ENCODE data around the gene LRRC47.

The LRRC47 gene

DNA sequence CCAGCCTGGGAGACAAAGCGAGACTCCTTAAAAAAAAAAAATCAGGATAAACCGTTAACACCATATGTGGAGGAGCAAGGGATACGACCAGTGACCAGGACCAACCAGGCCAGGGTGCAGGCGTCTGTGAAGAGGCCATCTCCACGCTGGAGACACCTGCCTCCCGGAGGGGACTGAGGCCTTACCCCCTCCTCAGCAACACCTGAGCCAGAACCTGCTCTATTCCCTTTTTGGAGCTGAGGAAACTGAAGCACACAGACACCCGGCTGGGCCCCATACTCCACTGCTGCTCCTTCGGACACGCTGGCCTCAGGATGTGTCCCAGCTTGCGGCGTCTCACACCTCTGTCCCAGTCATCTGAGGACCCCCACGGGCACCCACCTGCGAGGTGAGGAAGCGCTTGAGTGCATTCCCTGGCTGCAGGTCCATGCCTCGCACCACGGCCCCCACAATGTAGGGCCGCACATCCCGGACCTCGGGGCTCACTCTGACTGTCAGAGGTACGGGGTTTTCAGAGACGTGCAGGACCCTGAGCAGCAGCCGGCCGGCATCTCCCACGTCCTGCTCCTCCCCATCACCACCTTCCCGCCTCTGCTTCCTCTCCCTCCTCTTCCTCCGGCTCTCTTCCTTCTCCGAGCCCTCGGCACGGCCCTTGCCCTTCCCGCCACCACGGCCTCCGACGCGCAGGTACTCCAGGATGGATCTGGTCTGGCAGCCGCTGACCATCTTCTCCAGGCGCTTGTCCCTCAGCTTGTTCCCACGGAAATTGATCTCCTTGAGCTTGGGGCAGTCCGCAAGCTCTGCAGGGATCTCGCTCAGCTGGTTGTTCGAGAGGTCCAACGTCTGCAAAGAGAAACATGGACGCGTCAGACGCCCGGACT, 9.6 kb downstream of the LRRC47 start:
- H3K4me1 ChIP-seq (ENCODE audit: low read length): peaks cover 7% of the 10 kb centered on the region
- H3K79me2 ChIP-seq (ENCODE audit: low read length): peaks cover 20% of the 10 kb centered on the region; the same call in 1 of the 2 replicates
- H3K27ac ChIP-seq (ENCODE audit: low read length): no peak overlapping the region
- H2AFZ ChIP-seq (ENCODE audit: low read depth, low read length): no peak overlapping the region
- peaks cover 20% of the 10 kb centered on the region for H3K36me3 ChIP-seq (replicated peaks; ENCODE audit: low read depth, low read length)
- H4K20me1 ChIP-seq (ENCODE audit: insufficient read depth, low read length): peaks cover 13% of the 10 kb centered on the region; the same call in 1 of the 2 replicates
- H3K4me3 ChIP-seq (ENCODE audit: low read length): no peak overlapping the region
- H3K27me3 ChIP-seq (ENCODE audit: low read depth, low read length): no peaks in the 10 kb centered on the region
- no peak for TF ChIP-seq EZH2phosphoT487 (IDR thresholded peaks at IDR 0.05; ENCODE audit: low read depth)
- TF ChIP-seq, protein P1, sequence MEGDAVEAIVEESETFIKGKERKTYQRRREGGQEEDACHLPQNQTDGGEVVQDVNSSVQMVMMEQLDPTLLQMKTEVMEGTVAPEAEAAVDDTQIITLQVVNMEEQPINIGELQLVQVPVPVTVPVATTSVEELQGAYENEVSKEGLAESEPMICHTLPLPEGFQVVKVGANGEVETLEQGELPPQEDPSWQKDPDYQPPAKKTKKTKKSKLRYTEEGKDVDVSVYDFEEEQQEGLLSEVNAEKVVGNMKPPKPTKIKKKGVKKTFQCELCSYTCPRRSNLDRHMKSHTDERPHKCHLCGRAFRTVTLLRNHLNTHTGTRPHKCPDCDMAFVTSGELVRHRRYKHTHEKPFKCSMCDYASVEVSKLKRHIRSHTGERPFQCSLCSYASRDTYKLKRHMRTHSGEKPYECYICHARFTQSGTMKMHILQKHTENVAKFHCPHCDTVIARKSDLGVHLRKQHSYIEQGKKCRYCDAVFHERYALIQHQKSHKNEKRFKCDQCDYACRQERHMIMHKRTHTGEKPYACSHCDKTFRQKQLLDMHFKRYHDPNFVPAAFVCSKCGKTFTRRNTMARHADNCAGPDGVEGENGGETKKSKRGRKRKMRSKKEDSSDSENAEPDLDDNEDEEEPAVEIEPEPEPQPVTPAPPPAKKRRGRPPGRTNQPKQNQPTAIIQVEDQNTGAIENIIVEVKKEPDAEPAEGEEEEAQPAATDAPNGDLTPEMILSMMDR (IDR thresholded peaks at IDR 0.05; ENCODE audit: low read depth, low read length): no peak
- H3K4me2 ChIP-seq (ENCODE audit: low read length): no peak overlapping the region
- H3K9me3 ChIP-seq (ENCODE audit: insufficient read depth, low read length): no peaks in the 10 kb centered on the region
- H3K9ac ChIP-seq (ENCODE audit: low read length): no peak overlapping the region

DNA sequence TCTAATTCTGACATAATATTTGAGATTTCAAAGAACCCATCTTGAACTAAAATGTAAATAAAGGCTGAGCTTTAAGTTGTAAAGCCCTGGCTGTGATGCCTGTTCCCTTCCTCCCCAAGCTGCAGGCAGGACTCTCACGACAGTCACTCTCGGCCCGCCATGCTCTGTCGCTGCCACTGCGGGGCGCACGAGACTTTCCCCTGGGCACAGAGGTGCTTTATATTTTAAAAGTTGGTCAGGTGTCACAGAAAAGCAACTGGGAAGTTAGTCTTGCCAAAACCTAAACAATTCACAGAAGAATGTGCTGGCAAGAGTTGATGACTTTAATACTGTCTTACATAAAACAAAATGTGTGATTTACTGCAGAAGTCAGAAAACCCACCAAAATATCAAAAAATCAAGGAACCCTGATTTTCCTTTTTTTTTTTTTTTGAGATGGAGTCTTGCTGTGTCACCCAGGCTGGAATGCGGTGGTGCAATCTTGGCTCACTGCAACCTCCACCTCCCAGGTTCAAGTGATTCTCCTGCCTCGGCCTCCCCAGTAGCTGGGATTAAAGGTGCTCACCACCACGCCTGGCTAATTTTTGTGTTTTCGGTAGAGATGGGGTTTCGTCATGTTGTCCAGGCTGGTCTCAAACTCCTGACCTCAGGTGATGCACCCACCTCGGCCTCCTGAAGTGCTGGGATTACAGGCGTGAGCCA, 10.7 kb downstream of the LRRC47 start:
- H2AFZ ChIP-seq (ENCODE audit: low read depth, low read length): no peak overlapping the region
- H3K4me3 ChIP-seq (ENCODE audit: low read length): no peak overlapping the region
- H3K9me3 ChIP-seq (ENCODE audit: insufficient read depth, low read length): no peaks in the 10 kb centered on the region
- peaks cover 25% of the 10 kb centered on the region for H3K36me3 ChIP-seq (replicated peaks; ENCODE audit: low read depth, low read length)
- peaks cover 20% of the 10 kb centered on the region; the same call in 1 of the 2 replicates for H3K79me2 ChIP-seq (ENCODE audit: low read length)
- no peaks in the 10 kb centered on the region for H3K27me3 ChIP-seq (ENCODE audit: low read depth, low read length)
- H4K20me1 ChIP-seq (ENCODE audit: insufficient read depth, low read length): peaks cover 13% of the 10 kb centered on the region; the same call in 1 of the 2 replicates
- no peak overlapping the region for H3K9ac ChIP-seq (ENCODE audit: low read length)
- no peak overlapping the region for H3K4me2 ChIP-seq (ENCODE audit: low read length)
- peaks cover 7% of the 10 kb centered on the region for H3K4me1 ChIP-seq (ENCODE audit: low read length)
- TF ChIP-seq, protein P1 (IDR thresholded peaks at IDR 0.05; ENCODE audit: low read depth, low read length): peak; percentile 50
- no peak for TF ChIP-seq EZH2phosphoT487 (IDR thresholded peaks at IDR 0.05; ENCODE audit: low read depth)
- no peak overlapping the region for H3K27ac ChIP-seq (ENCODE audit: low read length)

DNA sequence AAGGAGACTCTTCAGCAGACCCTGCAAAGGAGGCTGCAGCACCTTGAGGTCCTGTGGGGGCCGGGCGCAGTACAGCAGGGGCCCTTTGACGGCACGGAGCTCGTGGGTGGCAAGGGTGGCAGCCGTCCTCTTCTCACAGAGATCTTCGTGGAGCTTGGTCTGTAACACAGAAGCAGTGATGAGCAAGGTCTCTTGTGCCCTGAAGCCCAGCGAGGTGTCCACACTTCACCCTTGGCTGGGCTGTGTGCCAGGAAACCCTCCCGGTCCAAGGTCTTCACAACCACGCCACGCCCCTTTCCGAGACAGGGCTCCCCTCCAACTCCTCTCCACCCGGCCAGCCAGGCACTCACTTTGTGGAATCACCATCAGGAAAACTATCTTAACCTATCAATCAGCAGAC, 11.3 kb downstream of the LRRC47 start:
- no peak overlapping the region for H3K4me2 ChIP-seq (ENCODE audit: low read length)
- H3K4me3 ChIP-seq (ENCODE audit: low read length): no peak overlapping the region
- no peaks in the 10 kb centered on the region for H3K9me3 ChIP-seq (ENCODE audit: insufficient read depth, low read length)
- H4K20me1 ChIP-seq (ENCODE audit: insufficient read depth, low read length): peaks cover 13% of the 10 kb centered on the region; the same call in 1 of the 2 replicates
- no peaks in the 10 kb centered on the region for H3K27me3 ChIP-seq (ENCODE audit: low read depth, low read length)
- H2AFZ ChIP-seq (ENCODE audit: low read depth, low read length): no peak overlapping the region
- H3K9ac ChIP-seq (ENCODE audit: low read length): no peak overlapping the region
- H3K27ac ChIP-seq (ENCODE audit: low read length): no peak overlapping the region
- peaks cover 28% of the 10 kb centered on the region for H3K36me3 ChIP-seq (replicated peaks; ENCODE audit: low read depth, low read length)
- peaks cover 16% of the 10 kb centered on the region; the same call in 1 of the 2 replicates for H3K79me2 ChIP-seq (ENCODE audit: low read length)
- peaks cover 7% of the 10 kb centered on the region for H3K4me1 ChIP-seq (ENCODE audit: low read length)
- TF ChIP-seq, protein P1 (IDR thresholded peaks at IDR 0.05; ENCODE audit: low read depth, low read length): no peak
- TF ChIP-seq EZH2phosphoT487 (IDR thresholded peaks at IDR 0.05; ENCODE audit: low read depth): no peak

Data from OCI-LY3 (cell line).